Caco-2 (cell line): Measurements from ENCODE around the gene TIMD4. TPM values are rescaled to one million over a fixed set of nuclear protein-coding genes. Genes with fewer than 3 reads are reported as not detected.

Experiments used
- BruUV-seq: library from RNA; stranded (reverse); fragments of 400-500 nt; replicated peaks from 2 replicates; lab custom pipeline; 2021; lab: Mats Ljungman, UMichigan
- CTCF ChIA-PET: fragments of 300-600 bp; sonication (Branson Sonifier 250); formaldehyde crosslinking; loops from one replicate; lab custom pipeline; 2022; ENCODE audit warnings: antibody characterized with exemption; lab: Charles Lee
- POLR2A ChIA-PET: fragments of 300-600 bp; sonication (Branson Sonifier 250); formaldehyde crosslinking; loops from one replicate; lab custom pipeline; 2022; ENCODE audit warnings: antibody characterized with exemption; lab: Charles Lee
- DNase-seq, 2 experiments: peaks; one replicate each; pipeline versions ENCODE4 v3.0.0 to v3.0.0-alpha.2; 2020 to 2022
- H3K27me3 ChIP-seq: replicated peaks from 2 replicates; pipeline ENCODE4 v1.6.0; 2011; ENCODE audit warnings: low read length; ENCODE audit not compliant: control insufficient read depth, insufficient read depth
- H3K36me3 ChIP-seq: 2 replicates; pipeline ENCODE4 v1.5.1; 2011; ENCODE audit warnings: low read length; ENCODE audit not compliant: control insufficient read depth, insufficient read depth
- H3K4me1 ChIP-seq: fragments of 250-450 bp; sonication (Bioruptor Pico); 2 replicates; pipeline ENCODE4 v1.5.1; 2020; ENCODE audit warnings: mild to moderate bottlenecking
- H3K4me3 ChIP-seq: 2 replicates; pipeline ENCODE4 v1.5.1; 2011; ENCODE audit warnings: low read depth, mild to moderate bottlenecking, control low read depth, low read length
- H3K9me3 ChIP-seq: fragments of 250-450 bp; sonication (Bioruptor Pico); 2 replicates; pipeline ENCODE4 v1.5.1; 2020; ENCODE audit warnings: mild to moderate bottlenecking, moderate library complexity
- H3K27ac Mint-ChIP-seq: one replicate; pipeline ENCODE4 v1.8.0; 2022; ENCODE audit warnings: mixed read lengths; ENCODE audit not compliant: unreplicated experiment
- H3K27me3 Mint-ChIP-seq: one replicate; pipeline ENCODE4 v1.8.0; 2022; ENCODE audit warnings: mixed read lengths; ENCODE audit not compliant: insufficient read depth, unreplicated experiment
- H3K36me3 Mint-ChIP-seq: one replicate; pipeline ENCODE4 v1.8.0; 2022; ENCODE audit warnings: mild to moderate bottlenecking, mixed read lengths; ENCODE audit not compliant: insufficient read depth, unreplicated experiment
- H3K4me1 Mint-ChIP-seq: one replicate; pipeline ENCODE4 v1.8.0; 2022; ENCODE audit warnings: low read depth, mixed read lengths; ENCODE audit not compliant: unreplicated experiment
- H3K4me3 Mint-ChIP-seq: one replicate; pipeline ENCODE4 v1.8.0; 2022; ENCODE audit warnings: mild to moderate bottlenecking, moderate library complexity, mixed read lengths; ENCODE audit not compliant: unreplicated experiment
- H3K9me3 Mint-ChIP-seq: one replicate; pipeline ENCODE4 v1.8.0; 2022; ENCODE audit warnings: mixed read lengths; ENCODE audit not compliant: unreplicated experiment
- intact Hi-C: fragments of 100-400 bp; cut with micrococcal nuclease; formaldehyde crosslinking; loops from one replicate; pipeline ENCODE4 v1.10.0; 2022; ENCODE audit not compliant: unreplicated experiment
- total RNA-seq: library from RNA; stranded (reverse); gene quantifications from 2 replicates; pipeline ENCODE4 v1.2.3, GENCODE V29; 2022
- TF ChIP-seq, protein P1 (sequence below), 2 experiments: fragments of 200-600 bp in 1 of 2; IDR thresholded peaks; 1 replicate in 1 of 2; 2 replicates in 1 of 2; pipeline versions ENCODE4 v1.5.1 to v1.8.0; 2011 to 2022; ENCODE audit warnings: antibody characterized with exemption in 1 of 2, control low read depth in 1 of 2, inconsistent platforms in 1 of 2, low read depth in 1 of 2, low read length in 1 of 2, mild to moderate bottlenecking in 1 of 2, moderate library complexity in 1 of 2; ENCODE audit not compliant: insufficient read depth in 1 of 2, severe bottlenecking in 1 of 2, unreplicated experiment in 1 of 2

TIMD4 gene
- total RNA-seq, 1 experiment from 2014 or later = 1.7 TPM

DNA sequence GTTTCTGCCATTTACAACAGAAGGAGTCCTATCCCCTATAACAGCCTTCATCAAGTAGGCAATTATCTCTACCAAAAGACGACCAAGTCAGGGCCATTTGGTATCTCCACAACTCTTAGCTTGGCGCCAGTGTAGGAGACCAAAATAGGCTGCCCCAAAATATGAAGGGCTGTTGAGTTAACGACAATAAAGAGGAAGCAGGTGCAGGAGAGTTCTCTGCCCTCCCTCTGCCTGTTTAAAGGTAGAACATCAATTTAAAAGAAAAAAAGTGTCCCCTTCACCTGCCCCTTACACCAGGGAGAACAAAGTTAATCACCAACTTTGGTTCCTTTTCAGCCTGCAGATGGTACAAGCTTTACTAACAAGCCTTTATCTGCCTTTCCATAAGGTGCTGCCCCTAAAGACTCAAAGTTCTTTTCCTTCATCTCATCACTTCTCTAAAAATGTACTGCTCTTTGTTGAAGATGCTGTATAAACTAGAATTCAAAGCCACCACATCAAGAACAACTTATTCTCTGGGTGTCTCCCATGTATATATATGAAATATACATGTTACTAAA, 79.6 kb downstream of the TIMD4 start:
- Mint-ChIP-seq H3K27me3 (peaks cover 2% of the 10 kb centered on the region), H3K36me3 (no peaks in the 10 kb centered on the region), H3K27ac (no peak overlapping the region), H3K9me3 (no peaks in the 10 kb centered on the region), H3K4me3 (no peak overlapping the region), H3K4me1 (no peaks in the 10 kb centered on the region)
- intact Hi-C loops = no loop called here
- DNase-seq = no peak
- no TSS peak for BruUV-seq
- no peaks in the 10 kb centered on the region for H3K4me1 ChIP-seq
- no peaks in the 10 kb centered on the region for H3K9me3 ChIP-seq
- TF ChIP-seq, protein P1, sequence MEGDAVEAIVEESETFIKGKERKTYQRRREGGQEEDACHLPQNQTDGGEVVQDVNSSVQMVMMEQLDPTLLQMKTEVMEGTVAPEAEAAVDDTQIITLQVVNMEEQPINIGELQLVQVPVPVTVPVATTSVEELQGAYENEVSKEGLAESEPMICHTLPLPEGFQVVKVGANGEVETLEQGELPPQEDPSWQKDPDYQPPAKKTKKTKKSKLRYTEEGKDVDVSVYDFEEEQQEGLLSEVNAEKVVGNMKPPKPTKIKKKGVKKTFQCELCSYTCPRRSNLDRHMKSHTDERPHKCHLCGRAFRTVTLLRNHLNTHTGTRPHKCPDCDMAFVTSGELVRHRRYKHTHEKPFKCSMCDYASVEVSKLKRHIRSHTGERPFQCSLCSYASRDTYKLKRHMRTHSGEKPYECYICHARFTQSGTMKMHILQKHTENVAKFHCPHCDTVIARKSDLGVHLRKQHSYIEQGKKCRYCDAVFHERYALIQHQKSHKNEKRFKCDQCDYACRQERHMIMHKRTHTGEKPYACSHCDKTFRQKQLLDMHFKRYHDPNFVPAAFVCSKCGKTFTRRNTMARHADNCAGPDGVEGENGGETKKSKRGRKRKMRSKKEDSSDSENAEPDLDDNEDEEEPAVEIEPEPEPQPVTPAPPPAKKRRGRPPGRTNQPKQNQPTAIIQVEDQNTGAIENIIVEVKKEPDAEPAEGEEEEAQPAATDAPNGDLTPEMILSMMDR (IDR thresholded peaks at IDR 0.05; ENCODE audit: insufficient read depth in 1 of 2, low read depth in 1 of 2, low read length in 1 of 2, severe bottlenecking in 1 of 2, unreplicated experiment in 1 of 2) = no peak
- H3K27me3 ChIP-seq = no peaks in the 10 kb centered on the region
- H3K4me3 ChIP-seq = no peak overlapping the region
- no peaks in the 10 kb centered on the region for H3K36me3 ChIP-seq
- ChIA-PET CTCF (no interaction called here), POLR2A (no interaction called here)

DNA sequence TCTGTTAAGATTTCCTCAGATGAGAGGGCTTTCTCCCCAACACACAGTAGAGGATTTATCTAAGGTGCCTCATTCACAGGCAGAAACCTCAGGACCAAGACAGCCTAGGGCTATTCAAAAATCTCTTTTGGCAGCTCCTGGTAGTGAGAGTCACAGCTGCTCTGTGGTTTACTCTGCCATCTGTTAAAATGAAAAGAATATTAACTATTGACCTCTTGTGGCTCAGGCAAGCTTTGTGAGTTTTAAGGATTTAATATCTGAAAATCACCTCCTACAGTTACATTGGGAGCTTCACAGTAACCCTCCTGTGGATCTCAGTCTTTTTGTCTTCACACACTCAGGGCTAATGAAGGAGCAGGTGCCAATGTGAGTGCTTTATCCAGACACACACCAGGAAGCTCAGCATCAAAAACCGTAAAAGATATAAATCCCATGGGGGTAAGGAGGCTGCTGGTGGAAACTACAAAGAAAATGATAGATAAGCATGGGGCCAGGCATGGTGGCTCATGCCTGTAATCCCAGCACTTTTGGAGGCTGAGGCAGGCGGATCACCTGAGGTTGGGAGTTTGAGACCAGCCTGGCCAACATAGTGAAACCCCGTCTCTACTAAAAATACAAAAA, 83.3 kb downstream of the TIMD4 start:
- H3K27me3 Mint-ChIP-seq = peaks cover 3% of the 10 kb centered on the region
- Histone ChIP-seq H3K27me3 (no peaks in the 10 kb centered on the region), H3K4me3 (no peak overlapping the region), H3K4me1 (no peaks in the 10 kb centered on the region), H3K9me3 (no peaks in the 10 kb centered on the region), H3K36me3 (no peaks in the 10 kb centered on the region)
- H3K4me1 Mint-ChIP-seq = no peaks in the 10 kb centered on the region
- ChIA-PET POLR2A (no interaction called here), CTCF (no interaction called here)
- no peak overlapping the region for H3K27ac Mint-ChIP-seq
- no peaks in the 10 kb centered on the region for H3K9me3 Mint-ChIP-seq
- DNase-seq = no peak
- TF ChIP-seq, protein P1 (IDR thresholded peaks at IDR 0.05; ENCODE audit: insufficient read depth in 1 of 2, low read depth in 1 of 2, low read length in 1 of 2, severe bottlenecking in 1 of 2, unreplicated experiment in 1 of 2) = no peak
- intact Hi-C loops = no loop called here
- no peak overlapping the region for H3K4me3 Mint-ChIP-seq
- no TSS peak for BruUV-seq
- no peaks in the 10 kb centered on the region for H3K36me3 Mint-ChIP-seq

DNA sequence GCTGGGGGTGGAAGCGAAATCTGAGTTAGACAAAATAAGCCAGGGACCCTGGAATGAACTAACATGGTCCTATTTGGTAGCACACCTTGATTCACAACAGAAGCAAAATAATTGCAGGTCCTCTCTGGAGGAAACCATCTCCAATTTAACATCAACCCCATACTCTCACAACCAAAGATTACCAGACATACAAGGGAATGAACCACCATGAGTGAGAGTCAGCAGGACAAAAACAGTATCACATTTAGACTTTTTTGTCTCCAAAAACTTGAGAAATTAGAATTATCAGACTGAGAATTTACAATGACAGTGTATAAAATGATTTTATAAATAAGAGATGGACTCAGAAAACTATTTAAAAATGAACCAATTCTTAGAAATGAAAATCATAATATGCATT, 91.8 kb downstream of the TIMD4 start:
- CTCF ChIA-PET = no interaction called here
- no peaks in the 10 kb centered on the region for H3K27me3 Mint-ChIP-seq
- DNase-seq = no peak
- Histone ChIP-seq H3K4me3 (no peak overlapping the region), H3K27me3 (no peaks in the 10 kb centered on the region), H3K36me3 (no peaks in the 10 kb centered on the region), H3K9me3 (no peaks in the 10 kb centered on the region), H3K4me1 (no peaks in the 10 kb centered on the region)
- POLR2A ChIA-PET = no interaction called here
- peaks cover 18% of the 10 kb centered on the region for H3K9me3 Mint-ChIP-seq
- H3K4me3 Mint-ChIP-seq = no peak overlapping the region
- H3K36me3 Mint-ChIP-seq = no peaks in the 10 kb centered on the region
- intact Hi-C loops = no loop called here
- H3K27ac Mint-ChIP-seq = no peak overlapping the region
- BruUV-seq = no TSS peak
- TF ChIP-seq, protein P1 (IDR thresholded peaks at IDR 0.05; ENCODE audit: insufficient read depth in 1 of 2, low read depth in 1 of 2, low read length in 1 of 2, severe bottlenecking in 1 of 2, unreplicated experiment in 1 of 2) = no peak
- H3K4me1 Mint-ChIP-seq = no peaks in the 10 kb centered on the region
